Neural progenitor cell (in vitro differentiated cells): ENCODE data around the gene EVC2. TPM values are rescaled to one million over a fixed set of nuclear protein-coding genes. Genes with fewer than 3 reads are reported as not detected.

Source experiments
- DNase-seq: peaks from one replicate; pipeline ENCODE4 v3.0.0-alpha.2; 2016; ENCODE audit warnings: low spot score
- H2AFZ ChIP-seq: fragments of 200-600 bp; sonication (generic); replicated peaks from 2 replicates; pipeline ENCODE4 v1.6.1; 2016; ENCODE audit warnings: antibody characterized with exemption
- H3F3A ChIP-seq: fragments of 200-600 bp; sonication (generic); 2 replicates; pipeline ENCODE4 v1.6.1; 2016; ENCODE audit warnings: antibody characterized with exemption, low read depth
- H3K27ac ChIP-seq: fragments of 200-600 bp; sonication (generic); 2 replicates; pipeline ENCODE4 v1.5.1; 2016; ENCODE audit warnings: mild to moderate bottlenecking
- H3K27me3 ChIP-seq: fragments of 200-600 bp; sonication (generic); 2 replicates; pipeline ENCODE4 v1.6.1; 2016; ENCODE audit warnings: mild to moderate bottlenecking, moderate library complexity
- H3K36me3 ChIP-seq: fragments of 200-600 bp; sonication (generic); 2 replicates; pipeline ENCODE4 v1.5.1; 2016
- H3K4me1 ChIP-seq: fragments of 200-600 bp; sonication (generic); 2 replicates; pipeline ENCODE4 v1.6.1; 2016; ENCODE audit warnings: mixed run types
- H3K4me2 ChIP-seq: fragments of 200-600 bp; sonication (generic); 2 replicates; pipeline ENCODE4 v1.6.1; 2016
- H3K4me3 ChIP-seq: fragments of 200-600 bp; sonication (generic); 2 replicates; pipeline ENCODE4 v1.5.1; 2016
- H3K79me2 ChIP-seq: fragments of 200-600 bp; sonication (generic); 2 replicates; pipeline ENCODE4 v1.6.1; 2016; ENCODE audit warnings: low read depth
- H3K9ac ChIP-seq: fragments of 200-600 bp; sonication (generic); 2 replicates; pipeline ENCODE4 v1.6.1; 2016
- H3K9me3 ChIP-seq: fragments of 200-600 bp; sonication (generic); 2 replicates; pipeline ENCODE4 v1.5.1; 2016; ENCODE audit warnings: low read depth
- H4K20me1 ChIP-seq: fragments of 200-600 bp; sonication (generic); 2 replicates; pipeline ENCODE4 v1.6.1; 2016; ENCODE audit warnings: low read depth
- H3K27ac Mint-ChIP-seq: 3 replicates; pipeline ENCODE4 v1.8.0; 2021; ENCODE audit warnings: mixed read lengths
- H3K27me3 Mint-ChIP-seq: 2 replicates; pipeline ENCODE4 v1.8.0; 2022; ENCODE audit warnings: low read depth, mild to moderate bottlenecking, inconsistent platforms, moderate library complexity, mixed read lengths; ENCODE audit not compliant: insufficient read depth
- H3K36me3 Mint-ChIP-seq: 3 replicates; pipeline ENCODE4 v1.8.0; 2021; ENCODE audit warnings: mixed read lengths
- H3K4me1 Mint-ChIP-seq: 3 replicates; pipeline ENCODE4 v1.8.0; 2021; ENCODE audit warnings: mixed read lengths
- H3K4me3 Mint-ChIP-seq: 3 replicates; pipeline ENCODE4 v1.8.0; 2021; ENCODE audit warnings: mild to moderate bottlenecking, moderate library complexity, mixed read lengths
- H3K9me3 Mint-ChIP-seq: 3 replicates; pipeline ENCODE4 v1.8.0; 2020; ENCODE audit warnings: mixed read lengths
- CTCF ChIP-seq: fragments of 200-600 bp; sonication (generic); IDR thresholded peaks from 2 replicates; pipeline ENCODE4 v1.5.1; 2017; ENCODE audit warnings: antibody characterized with exemption, mild to moderate bottlenecking
- EZH2 ChIP-seq: fragments of 200-600 bp; sonication (generic); IDR thresholded peaks from 2 replicates; pipeline ENCODE4 v1.6.1; 2017; ENCODE audit warnings: antibody characterized with exemption, mild to moderate bottlenecking, moderate library complexity
- EZH2phosphoT487 ChIP-seq: fragments of 200-600 bp; sonication (generic); IDR thresholded peaks from 2 replicates; pipeline ENCODE4 v1.6.1; 2017; ENCODE audit warnings: antibody characterized with exemption
- total RNA-seq: library from RNA; depleted of rRNA; stranded (reverse); fragments of >200 nt; gene quantifications from 2 replicates; pipeline ENCODE4 v1.2.3, GENCODE V29; 2015; ENCODE audit warnings: low replicate concordance

EVC2 gene
- total RNA-seq, 1 donor from 2014 or later = 6.1 TPM

- no peak overlapping the region for H3K27ac ChIP-seq
- H3K36me3 ChIP-seq = no peaks in the 10 kb centered on the region
- no peaks in the 10 kb centered on the region for H3K9me3 ChIP-seq
- Mint-ChIP-seq H3K36me3 (peaks cover 4% of the 10 kb centered on the region), H3K27ac (no peak overlapping the region), H3K4me3 (no peak overlapping the region), H3K4me1 (peaks cover 5% of the 10 kb centered on the region), H3K27me3 (peaks cover 12% of the 10 kb centered on the region), H3K9me3 (peaks cover 14% of the 10 kb centered on the region)
- no peak overlapping the region for H3K4me3 ChIP-seq
- TF ChIP-seq EZH2 (no peak), CTCF (no peak), EZH2phosphoT487 (no peak)
- peaks cover 15% of the 10 kb centered on the region for H3K4me1 ChIP-seq
- peaks cover 10% of the 10 kb centered on the region for H3F3A ChIP-seq
- H4K20me1 ChIP-seq = no peaks in the 10 kb centered on the region
- DNase-seq = no peak
- H3K27me3 ChIP-seq = peaks cover 18% of the 10 kb centered on the region
- H3K79me2 ChIP-seq = no peaks in the 10 kb centered on the region
- H3K4me2 ChIP-seq = no peak overlapping the region
- H3K9ac ChIP-seq = no peak overlapping the region
- no peak overlapping the region for H2AFZ ChIP-seq
Observed at GRCh38 chr4:5704276-5704675, 4.1 kb downstream of the EVC2 start.

GRCh38 chr4:5703831-5704230 lies 4.5 kb downstream of the EVC2 start:
- no peak for TF ChIP-seq EZH2phosphoT487
- no peak for TF ChIP-seq CTCF
- no peak for TF ChIP-seq EZH2
- peaks cover 12% of the 10 kb centered on the region for H3K27me3 Mint-ChIP-seq
- H3K27ac Mint-ChIP-seq = no peak overlapping the region
- Histone ChIP-seq H3F3A (peaks cover 6% of the 10 kb centered on the region), H3K9ac (no peak overlapping the region), H3K9me3 (no peaks in the 10 kb centered on the region), H3K36me3 (no peaks in the 10 kb centered on the region), H2AFZ (no peak overlapping the region), H3K4me2 (no peak overlapping the region), H3K27ac (no peak overlapping the region), H3K4me1 (peaks cover 10% of the 10 kb centered on the region), H3K27me3 (peaks cover 14% of the 10 kb centered on the region), H3K79me2 (no peaks in the 10 kb centered on the region), H3K4me3 (no peak overlapping the region), H4K20me1 (no peaks in the 10 kb centered on the region)
- no peak overlapping the region for H3K4me3 Mint-ChIP-seq
- DNase-seq = no peak
- peaks cover 4% of the 10 kb centered on the region for H3K36me3 Mint-ChIP-seq
- H3K4me1 Mint-ChIP-seq = peaks cover 5% of the 10 kb centered on the region
- peaks cover 14% of the 10 kb centered on the region for H3K9me3 Mint-ChIP-seq

GRCh38 chr4:5701971-5702370 lies 6.4 kb downstream of the EVC2 start:
- peaks cover 4% of the 10 kb centered on the region for H3K36me3 Mint-ChIP-seq
- H3K36me3 ChIP-seq = no peaks in the 10 kb centered on the region
- no peaks in the 10 kb centered on the region for H3K79me2 ChIP-seq
- H3K9me3 Mint-ChIP-seq = peaks cover 14% of the 10 kb centered on the region
- no peak overlapping the region for H3K27ac Mint-ChIP-seq
- peaks cover 3% of the 10 kb centered on the region for H3F3A ChIP-seq
- no peak overlapping the region for H3K4me2 ChIP-seq
- H3K4me1 ChIP-seq = no peaks in the 10 kb centered on the region
- H4K20me1 ChIP-seq = no peaks in the 10 kb centered on the region
- H3K27me3 ChIP-seq = peaks cover 3% of the 10 kb centered on the region
- H2AFZ ChIP-seq = no peak overlapping the region
- H3K4me1 Mint-ChIP-seq = no peaks in the 10 kb centered on the region
- H3K9me3 ChIP-seq = no peaks in the 10 kb centered on the region
- no peak overlapping the region for H3K4me3 Mint-ChIP-seq
- no peak for DNase-seq
- no peak overlapping the region for H3K9ac ChIP-seq
- H3K27me3 Mint-ChIP-seq = peaks cover 5% of the 10 kb centered on the region
- no peak overlapping the region for H3K4me3 ChIP-seq
- H3K27ac ChIP-seq = no peak overlapping the region
- TF ChIP-seq EZH2 = no peak
- no peak for TF ChIP-seq CTCF
- no peak for TF ChIP-seq EZH2phosphoT487
